Measurements from ENCODE around the gene FGD1. TPM values are rescaled to one million over a fixed set of nuclear protein-coding genes. Genes with fewer than 3 reads are reported as not detected.

The FGD1 gene
- total RNA-seq, 1 experiment from 2014 or later: 21.5 TPM

- Histone ChIP-seq H3K36me3 (ENCODE audit: insufficient read depth, low read length, poor library complexity, severe bottlenecking) (no peaks in the 10 kb centered on the region), H3K27me3 (replicated peaks; ENCODE audit: insufficient read depth, low read depth, low read length, poor library complexity) (no peaks in the 10 kb centered on the region), H3K9me3 (ENCODE audit: low read depth, low read length, poor library complexity, severe bottlenecking) (no peaks in the 10 kb centered on the region), H3K4me1 (ENCODE audit: insufficient read depth, low read length, poor library complexity, severe bottlenecking) (peaks cover 16% of the 10 kb centered on the region), H3K4me3 (ENCODE audit: low read depth, low read length, poor library complexity, severe bottlenecking) (no peak overlapping the region), H3K27ac (ENCODE audit: low read depth, low read length, poor library complexity, severe bottlenecking) (no peak overlapping the region)
- intact Hi-C loops (cut with micrococcal nuclease; ENCODE audit: unreplicated experiment): no loop called here
- DNase-seq (ENCODE audit: low spot score): no peak
- CTCF ChIA-PET: no interaction called here
- no TSS peak for BruUV-seq (replicated peaks)
- TF ChIP-seq CTCF (conservative IDR thresholded peaks at IDR 0.05; ENCODE audit: low read depth, low read length) (no peak), EZH2 (IDR thresholded peaks at IDR 0.05; ENCODE audit: borderline replicate concordance, low read depth, low read length, poor library complexity, severe bottlenecking) (no peak)
- POLR2A ChIA-PET (ENCODE audit: low non-redundant PET): interaction anchor here (0.6 kb wide), 1 partner anchor 769 kb away, joined by 10 read pairs; no protein-coding TSS in a partner anchor
These were observed 13.0 kb downstream of the FGD1 start for GRCh38 chrX:54482839-54483593.

GRCh38 chrX:54479136-54480111 is 16.6 kb downstream of the FGD1 start:
- ChIA-PET CTCF (interaction anchor here (0.6 kb wide), 3 partner anchors 24 to 656 kb away, joined by 3 to 4 read pairs (median 3); no protein-coding TSS in a partner anchor), POLR2A (ENCODE audit: low non-redundant PET) (no interaction called here)
- no peak overlapping the region for H3K27ac ChIP-seq (ENCODE audit: low read depth, low read length, poor library complexity, severe bottlenecking)
- no TSS peak for BruUV-seq (replicated peaks)
- no peaks in the 10 kb centered on the region for H3K36me3 ChIP-seq (ENCODE audit: insufficient read depth, low read length, poor library complexity, severe bottlenecking)
- TF ChIP-seq EZH2 (IDR thresholded peaks at IDR 0.05; ENCODE audit: borderline replicate concordance, low read depth, low read length, poor library complexity, severe bottlenecking): no peak
- TF ChIP-seq CTCF (conservative IDR thresholded peaks at IDR 0.05; ENCODE audit: low read depth, low read length): no peak
- no peaks in the 10 kb centered on the region for H3K9me3 ChIP-seq (ENCODE audit: low read depth, low read length, poor library complexity, severe bottlenecking)
- H3K4me3 ChIP-seq (ENCODE audit: low read depth, low read length, poor library complexity, severe bottlenecking): no peak overlapping the region
- peaks cover 16% of the 10 kb centered on the region for H3K4me1 ChIP-seq (ENCODE audit: insufficient read depth, low read length, poor library complexity, severe bottlenecking)
- DNase-seq (ENCODE audit: low spot score): no peak
- no peaks in the 10 kb centered on the region for H3K27me3 ChIP-seq (replicated peaks; ENCODE audit: insufficient read depth, low read depth, low read length, poor library complexity)
- intact Hi-C loops (cut with micrococcal nuclease; ENCODE audit: unreplicated experiment): no loop called here

GRCh38 chrX:54473993-54474859 is 21.8 kb downstream of the FGD1 start:
- BruUV-seq (replicated peaks): no TSS peak
- Histone ChIP-seq H3K27me3 (replicated peaks; ENCODE audit: insufficient read depth, low read depth, low read length, poor library complexity) (no peaks in the 10 kb centered on the region), H3K36me3 (ENCODE audit: insufficient read depth, low read length, poor library complexity, severe bottlenecking) (no peaks in the 10 kb centered on the region), H3K9me3 (ENCODE audit: low read depth, low read length, poor library complexity, severe bottlenecking) (no peaks in the 10 kb centered on the region), H3K27ac (ENCODE audit: low read depth, low read length, poor library complexity, severe bottlenecking) (no peak overlapping the region), H3K4me1 (ENCODE audit: insufficient read depth, low read length, poor library complexity, severe bottlenecking) (no peaks in the 10 kb centered on the region), H3K4me3 (ENCODE audit: low read depth, low read length, poor library complexity, severe bottlenecking) (no peak overlapping the region)
- DNase-seq (ENCODE audit: low spot score): no peak
- POLR2A ChIA-PET (ENCODE audit: low non-redundant PET): interaction anchor here (0.6 kb wide), 1 partner anchor 56 kb away, joined by 3 read pairs; the partner anchor contains the start of gene GNL3L
- TF ChIP-seq EZH2 (IDR thresholded peaks at IDR 0.05; ENCODE audit: borderline replicate concordance, low read depth, low read length, poor library complexity, severe bottlenecking) (no peak), CTCF (conservative IDR thresholded peaks at IDR 0.05; ENCODE audit: low read depth, low read length) (no peak)
- intact Hi-C loops (cut with micrococcal nuclease; ENCODE audit: unreplicated experiment): no loop called here
- CTCF ChIA-PET: no interaction called here

Measured in A673 (cell line).